Activated CD8-positive, alpha-beta T cell treated with anti-CD3 and anti-CD28 coated beads, Interleukin-2, amount 10 ng/mL, durations not matched to agents 7 days and 5 days (primary cell): Measurements from ENCODE around the gene MS4A8. TPM values are rescaled to one million over a fixed set of nuclear protein-coding genes. Genes with fewer than 3 reads are reported as not detected.

Experiments
- ATAC-seq: fragments of 150-1000 bp; cut with Tn5 transposase; one replicate; pipeline ENCODE4 v1.10.0; 2021; ENCODE audit warnings: moderate library complexity
- CTCF ChIA-PET: fragments of 350-600 bp; sonication (Branson Sonifier 250); formaldehyde crosslinking; loops from one replicate; lab custom pipeline; 2021; ENCODE audit warnings: antibody characterized with exemption; lab: Charles Lee
- POLR2A ChIA-PET: fragments of 350-600 bp; sonication (Branson Sonifier 250); formaldehyde crosslinking; loops from one replicate; lab custom pipeline; 2021; ENCODE audit warnings: antibody characterized with exemption; lab: Charles Lee
- DNase-seq: peaks from one replicate; pipeline ENCODE4 v3.0.0-alpha.2; 2020
- H3K27ac Mint-ChIP-seq: one replicate; pipeline ENCODE4 v1.8.0; 2021; ENCODE audit warnings: mild to moderate bottlenecking, mixed read lengths
- H3K27me3 Mint-ChIP-seq: one replicate; pipeline ENCODE4 v1.8.0; 2021; ENCODE audit warnings: low read depth, mixed read lengths
- H3K36me3 Mint-ChIP-seq: one replicate; pipeline ENCODE4 v1.8.0; 2021; ENCODE audit warnings: low read depth, mixed read lengths
- H3K4me1 Mint-ChIP-seq: one replicate; pipeline ENCODE4 v1.8.0; 2021; ENCODE audit warnings: low read depth, mixed read lengths
- H3K4me3 Mint-ChIP-seq: one replicate; pipeline ENCODE4 v1.8.0; 2021; ENCODE audit warnings: mild to moderate bottlenecking, mixed read lengths
- H3K9me3 Mint-ChIP-seq: one replicate; pipeline ENCODE4 v1.8.0; 2022; ENCODE audit warnings: mixed read lengths; ENCODE audit not compliant: insufficient read depth
- total RNA-seq, 2 experiments: library from RNA; stranded (reverse); gene quantifications; one replicate each; pipeline ENCODE4 v1.2.3, GENCODE V29; 2021

MS4A8 gene
- total RNA-seq, 2 experiments from 2014 or later: not detected

- ATAC-seq (no peak), DNase-seq (no peak)
- ChIA-PET POLR2A (no interaction called here), CTCF (no interaction called here)
- Mint-ChIP-seq H3K27ac (no peak overlapping the region), H3K27me3 (peaks cover 13% of the 10 kb centered on the region), H3K4me3 (no peak overlapping the region), H3K9me3 (no peaks in the 10 kb centered on the region), H3K4me1 (no peaks in the 10 kb centered on the region), H3K36me3 (no peaks in the 10 kb centered on the region)
Measured at GRCh38 chr11:60731586-60731985, 32.2 kb downstream of the MS4A8 start.

DNA sequence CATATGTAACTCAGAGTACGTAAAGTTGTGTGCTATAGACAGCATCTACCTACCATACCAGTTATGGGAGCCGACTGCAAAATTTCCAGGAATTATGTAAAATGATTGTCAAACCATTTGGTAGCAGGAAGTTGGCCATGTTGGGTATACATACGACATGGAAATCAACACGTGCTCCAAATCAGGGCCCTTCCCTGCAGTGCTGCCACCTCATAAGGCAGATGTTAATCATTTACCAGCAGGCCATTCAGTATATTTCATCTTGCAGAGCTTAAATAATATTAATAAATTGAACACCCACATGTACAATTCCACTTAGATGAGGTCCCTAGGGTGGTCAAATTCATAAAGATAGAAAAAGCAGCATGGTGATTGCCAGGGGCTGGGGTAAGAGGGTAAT is 34.9 kb downstream of the MS4A8 start:
- H3K36me3 Mint-ChIP-seq: no peaks in the 10 kb centered on the region
- DNase-seq (no peak), ATAC-seq (no peak)
- ChIA-PET CTCF (no interaction called here), POLR2A (no interaction called here)
- no peaks in the 10 kb centered on the region for H3K4me1 Mint-ChIP-seq
- no peak overlapping the region for H3K27ac Mint-ChIP-seq
- peaks cover 7% of the 10 kb centered on the region for H3K27me3 Mint-ChIP-seq
- H3K4me3 Mint-ChIP-seq: no peak overlapping the region
- H3K9me3 Mint-ChIP-seq: no peaks in the 10 kb centered on the region

DNA sequence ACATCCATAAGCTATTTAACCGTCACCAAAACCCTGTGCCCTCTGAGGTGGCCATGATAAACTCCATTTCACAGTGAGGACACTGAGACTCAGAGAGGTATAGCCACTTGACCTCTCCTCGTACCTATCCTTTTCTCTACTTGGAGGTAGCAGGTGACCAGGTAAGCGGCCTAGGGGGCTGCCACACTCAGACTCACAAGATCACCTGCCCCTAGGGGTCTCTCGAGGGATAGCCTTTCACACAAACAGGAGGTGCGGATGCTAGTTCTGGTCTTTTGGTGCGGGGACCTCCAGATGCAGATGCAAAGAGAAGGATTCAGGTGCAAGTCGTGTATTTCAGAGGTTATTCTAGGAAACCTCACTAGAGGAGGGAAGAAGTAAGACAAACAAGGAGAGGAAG is 39.7 kb downstream of the MS4A8 start:
- ChIA-PET POLR2A (no interaction called here), CTCF (no interaction called here)
- Mint-ChIP-seq H3K4me3 (no peak overlapping the region), H3K9me3 (no peaks in the 10 kb centered on the region), H3K27ac (no peak overlapping the region), H3K4me1 (no peaks in the 10 kb centered on the region), H3K36me3 (no peaks in the 10 kb centered on the region), H3K27me3 (peaks cover 11% of the 10 kb centered on the region)
- ATAC-seq (no peak), DNase-seq (no peak)

- Mint-ChIP-seq H3K9me3 (no peaks in the 10 kb centered on the region), H3K4me1 (no peaks in the 10 kb centered on the region), H3K36me3 (no peaks in the 10 kb centered on the region), H3K27ac (no peak overlapping the region), H3K27me3 (peaks cover 11% of the 10 kb centered on the region), H3K4me3 (no peak overlapping the region)
- ChIA-PET POLR2A (no interaction called here), CTCF (no interaction called here)
- ATAC-seq (no peak), DNase-seq (no peak)
Measured at GRCh38 chr11:60740573-60740972, 41.2 kb downstream of the MS4A8 start.

- Mint-ChIP-seq H3K27ac (no peak overlapping the region), H3K9me3 (no peaks in the 10 kb centered on the region), H3K4me1 (no peaks in the 10 kb centered on the region), H3K4me3 (no peak overlapping the region), H3K27me3 (peaks cover 9% of the 10 kb centered on the region), H3K36me3 (no peaks in the 10 kb centered on the region)
- CTCF ChIA-PET: no interaction called here
- POLR2A ChIA-PET: no interaction called here
- DNase-seq: no peak
- ATAC-seq: no peak
Measured at GRCh38 chr11:60741421-60741820, 42.0 kb downstream of the MS4A8 start.

DNA sequence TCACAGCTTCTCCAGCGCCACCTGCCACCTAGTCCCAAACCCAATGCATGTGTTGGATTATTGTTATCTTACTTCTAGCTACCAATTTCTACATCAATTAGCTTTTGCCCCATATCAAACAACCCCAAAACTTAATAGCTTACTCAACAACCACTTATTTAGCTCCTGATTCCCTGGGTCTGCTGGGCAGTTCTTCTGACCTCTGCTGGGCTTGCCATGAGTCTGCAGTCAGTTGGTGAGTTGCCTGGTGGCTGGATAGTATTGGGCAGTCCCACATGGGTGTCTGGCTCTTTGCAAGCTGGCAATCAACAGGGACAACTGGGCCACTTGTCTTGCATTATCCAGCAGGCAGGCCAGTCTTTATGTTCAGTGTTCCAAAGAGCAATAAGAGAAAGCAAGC is 43.6 kb downstream of the MS4A8 start:
- ATAC-seq (no peak), DNase-seq (no peak)
- no peak overlapping the region for H3K27ac Mint-ChIP-seq
- no peaks in the 10 kb centered on the region for H3K36me3 Mint-ChIP-seq
- H3K27me3 Mint-ChIP-seq: peaks cover 7% of the 10 kb centered on the region
- no peaks in the 10 kb centered on the region for H3K4me1 Mint-ChIP-seq
- ChIA-PET CTCF (interaction anchor here (1.2 to 1.5 kb wide), 2 partner anchors 13 to 20 kb away, joined by 3 to 5 read pairs; partner anchors contain the start of gene MS4A15), POLR2A (no interaction called here)
- no peak overlapping the region for H3K4me3 Mint-ChIP-seq
- no peaks in the 10 kb centered on the region for H3K9me3 Mint-ChIP-seq

- DNase-seq (no peak), ATAC-seq (no peak)
- ChIA-PET CTCF (interaction anchor here (1.2 to 1.5 kb wide), 2 partner anchors 12 to 19 kb away, joined by 3 to 5 read pairs; partner anchors contain the start of gene MS4A15), POLR2A (no interaction called here)
- H3K9me3 Mint-ChIP-seq: no peaks in the 10 kb centered on the region
- H3K36me3 Mint-ChIP-seq: no peaks in the 10 kb centered on the region
- peaks cover 7% of the 10 kb centered on the region for H3K27me3 Mint-ChIP-seq
- H3K4me1 Mint-ChIP-seq: no peaks in the 10 kb centered on the region
- H3K27ac Mint-ChIP-seq: no peak overlapping the region
- no peak overlapping the region for H3K4me3 Mint-ChIP-seq
Measured at GRCh38 chr11:60744114-60744513, 44.7 kb downstream of the MS4A8 start.

DNA sequence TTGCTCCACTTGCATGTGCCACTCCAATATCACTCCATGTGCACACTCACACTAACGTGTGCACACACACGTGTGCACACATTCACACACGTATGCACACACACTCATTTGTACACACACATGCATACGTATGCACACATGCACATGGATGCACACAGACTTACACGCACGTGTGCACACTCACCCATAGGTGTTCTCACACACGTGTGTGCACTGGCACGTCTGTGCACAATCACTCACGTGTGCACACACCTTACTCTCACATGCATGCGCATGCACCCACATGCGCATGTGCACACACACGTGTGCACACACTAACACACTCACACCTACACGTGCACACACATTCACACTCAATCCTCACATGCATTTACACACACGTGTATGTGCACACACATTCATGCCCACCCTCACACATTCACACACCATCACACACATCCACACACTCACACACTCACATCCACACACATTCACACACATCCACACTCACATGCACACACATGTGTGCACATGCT is 48.0 kb downstream of the MS4A8 start:
- no peak for ATAC-seq
- H3K27ac Mint-ChIP-seq: no peak overlapping the region
- H3K27me3 Mint-ChIP-seq: peaks cover 5% of the 10 kb centered on the region
- H3K36me3 Mint-ChIP-seq: no peaks in the 10 kb centered on the region
- H3K4me3 Mint-ChIP-seq: no peak overlapping the region
- no peaks in the 10 kb centered on the region for H3K9me3 Mint-ChIP-seq
- no peak for DNase-seq
- CTCF ChIA-PET: no interaction called here
- POLR2A ChIA-PET: no interaction called here
- H3K4me1 Mint-ChIP-seq: no peaks in the 10 kb centered on the region

DNA sequence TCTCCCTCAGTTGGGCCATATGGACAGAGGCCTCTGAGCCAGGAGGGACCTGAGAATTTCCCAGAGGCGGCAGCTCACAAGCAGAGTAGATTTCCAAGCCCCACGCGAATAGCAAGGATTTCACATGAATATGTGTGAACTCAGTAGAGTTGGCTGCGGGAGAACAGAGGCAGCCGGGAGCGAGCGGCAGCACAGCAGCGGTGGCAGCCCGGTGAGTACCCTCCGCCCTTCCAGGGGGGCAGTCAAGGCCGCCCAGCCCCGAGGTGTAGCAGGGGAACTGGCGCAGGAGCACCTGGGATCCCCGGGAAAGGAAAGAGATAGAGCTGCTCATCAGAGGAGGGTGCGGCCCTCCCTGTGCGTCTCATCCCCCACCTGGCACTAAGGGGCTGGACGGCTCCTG is 48.8 kb downstream of the MS4A8 start:
- ChIA-PET CTCF (no interaction called here), POLR2A (no interaction called here)
- ATAC-seq: no peak
- Mint-ChIP-seq H3K4me1 (no peaks in the 10 kb centered on the region), H3K9me3 (no peaks in the 10 kb centered on the region), H3K27me3 (peaks cover 2% of the 10 kb centered on the region), H3K4me3 (no peak overlapping the region), H3K27ac (no peak overlapping the region), H3K36me3 (no peaks in the 10 kb centered on the region)
- DNase-seq: no peak

DNA sequence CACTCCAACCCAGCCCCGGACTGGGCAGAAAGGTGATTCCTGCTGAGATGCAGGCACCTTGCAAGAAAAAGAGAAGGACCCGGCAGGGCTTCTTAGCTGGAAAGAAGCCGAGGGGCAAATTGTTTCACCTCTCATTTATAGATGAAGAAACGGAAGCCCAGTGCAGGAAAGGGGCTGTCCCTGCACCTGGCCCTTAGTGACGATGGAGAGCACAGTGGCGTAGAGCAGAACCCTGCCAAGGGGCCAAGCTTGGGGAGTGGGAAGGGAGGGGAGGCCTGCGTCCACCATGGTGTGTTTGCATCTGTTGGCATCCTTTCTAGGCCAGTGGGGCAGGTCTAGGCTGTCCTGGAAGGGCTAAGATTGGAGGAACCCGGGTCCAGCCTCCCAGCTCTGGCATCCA is 49.4 kb downstream of the MS4A8 start:
- no peak overlapping the region for H3K27ac Mint-ChIP-seq
- no peaks in the 10 kb centered on the region for H3K36me3 Mint-ChIP-seq
- CTCF ChIA-PET: no interaction called here
- DNase-seq: no peak
- no peak for ATAC-seq
- H3K4me1 Mint-ChIP-seq: no peaks in the 10 kb centered on the region
- POLR2A ChIA-PET: no interaction called here
- H3K4me3 Mint-ChIP-seq: no peak overlapping the region
- peaks cover 2% of the 10 kb centered on the region for H3K27me3 Mint-ChIP-seq
- no peaks in the 10 kb centered on the region for H3K9me3 Mint-ChIP-seq

- Mint-ChIP-seq H3K4me1 (no peaks in the 10 kb centered on the region), H3K27me3 (peaks cover 2% of the 10 kb centered on the region), H3K4me3 (no peak overlapping the region), H3K9me3 (no peaks in the 10 kb centered on the region), H3K27ac (no peak overlapping the region), H3K36me3 (no peaks in the 10 kb centered on the region)
- ChIA-PET POLR2A (no interaction called here), CTCF (no interaction called here)
- ATAC-seq (no peak), DNase-seq (no peak)
Measured at GRCh38 chr11:60750911-60751310, 51.5 kb downstream of the MS4A8 start.

- ATAC-seq: no peak
- H3K4me3 Mint-ChIP-seq: no peak overlapping the region
- no peak for DNase-seq
- H3K9me3 Mint-ChIP-seq: no peaks in the 10 kb centered on the region
- POLR2A ChIA-PET: no interaction called here
- H3K27me3 Mint-ChIP-seq: peaks cover 5% of the 10 kb centered on the region
- no peak overlapping the region for H3K27ac Mint-ChIP-seq
- no peaks in the 10 kb centered on the region for H3K36me3 Mint-ChIP-seq
- no peaks in the 10 kb centered on the region for H3K4me1 Mint-ChIP-seq
- CTCF ChIA-PET: interaction anchor here (1.1 kb wide), 1 partner anchor 390 kb away, joined by 3 read pairs; no protein-coding TSS in a partner anchor
Measured at GRCh38 chr11:60753309-60753708, 53.9 kb downstream of the MS4A8 start.

- ChIA-PET POLR2A (no interaction called here), CTCF (no interaction called here)
- no peak overlapping the region for H3K4me3 Mint-ChIP-seq
- peaks cover 20% of the 10 kb centered on the region for H3K27me3 Mint-ChIP-seq
- H3K36me3 Mint-ChIP-seq: no peaks in the 10 kb centered on the region
- no peaks in the 10 kb centered on the region for H3K4me1 Mint-ChIP-seq
- H3K9me3 Mint-ChIP-seq: no peaks in the 10 kb centered on the region
- DNase-seq: no peak
- H3K27ac Mint-ChIP-seq: no peak overlapping the region
- ATAC-seq: no peak
Measured at GRCh38 chr11:60754887-60755286, 55.5 kb downstream of the MS4A8 start.
